ENCODE data around the gene PHYKPL.

DNA sequence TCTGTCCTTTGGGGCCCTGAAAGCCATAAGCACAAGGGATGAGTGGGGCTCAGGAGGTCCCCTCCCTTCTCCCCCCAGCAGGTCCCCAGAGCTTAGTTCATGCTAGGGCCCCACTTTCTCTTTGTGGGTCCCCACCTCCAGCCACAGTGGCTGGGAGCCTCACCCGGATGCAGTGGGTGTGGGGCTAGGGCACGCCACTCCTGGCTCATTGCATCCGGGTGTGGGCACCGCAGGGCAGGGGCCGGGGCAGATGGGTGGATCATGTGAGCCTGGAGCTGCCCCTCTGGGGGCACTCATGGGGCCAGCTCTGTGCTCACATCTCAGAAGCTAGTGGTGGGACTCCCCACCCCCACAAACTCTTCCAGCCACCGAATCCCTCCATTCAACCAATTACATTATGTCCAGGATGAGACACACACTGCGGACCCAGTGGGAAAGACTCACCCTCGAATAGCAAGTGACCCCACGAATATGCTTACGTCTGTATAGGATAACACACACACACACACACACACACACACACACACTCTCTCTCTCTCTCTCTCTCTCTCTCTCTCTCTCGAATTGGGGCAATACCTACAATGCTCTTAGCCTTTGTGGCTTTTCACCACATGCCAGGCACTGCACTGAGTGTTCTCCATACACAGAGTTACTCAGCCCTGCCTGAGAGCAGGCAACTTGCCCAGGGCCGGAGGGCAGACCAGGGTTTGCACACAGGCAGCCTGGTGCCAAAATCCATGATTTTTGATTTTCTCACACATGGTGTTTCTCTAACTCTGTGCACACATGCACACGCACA lies 16.8 kb upstream of the PHYKPL start:
- TF ChIP-seq, protein P1, sequence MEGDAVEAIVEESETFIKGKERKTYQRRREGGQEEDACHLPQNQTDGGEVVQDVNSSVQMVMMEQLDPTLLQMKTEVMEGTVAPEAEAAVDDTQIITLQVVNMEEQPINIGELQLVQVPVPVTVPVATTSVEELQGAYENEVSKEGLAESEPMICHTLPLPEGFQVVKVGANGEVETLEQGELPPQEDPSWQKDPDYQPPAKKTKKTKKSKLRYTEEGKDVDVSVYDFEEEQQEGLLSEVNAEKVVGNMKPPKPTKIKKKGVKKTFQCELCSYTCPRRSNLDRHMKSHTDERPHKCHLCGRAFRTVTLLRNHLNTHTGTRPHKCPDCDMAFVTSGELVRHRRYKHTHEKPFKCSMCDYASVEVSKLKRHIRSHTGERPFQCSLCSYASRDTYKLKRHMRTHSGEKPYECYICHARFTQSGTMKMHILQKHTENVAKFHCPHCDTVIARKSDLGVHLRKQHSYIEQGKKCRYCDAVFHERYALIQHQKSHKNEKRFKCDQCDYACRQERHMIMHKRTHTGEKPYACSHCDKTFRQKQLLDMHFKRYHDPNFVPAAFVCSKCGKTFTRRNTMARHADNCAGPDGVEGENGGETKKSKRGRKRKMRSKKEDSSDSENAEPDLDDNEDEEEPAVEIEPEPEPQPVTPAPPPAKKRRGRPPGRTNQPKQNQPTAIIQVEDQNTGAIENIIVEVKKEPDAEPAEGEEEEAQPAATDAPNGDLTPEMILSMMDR (IDR thresholded peaks at IDR 0.05): no peak
- no peak for TF ChIP-seq TCF7L2 (IDR thresholded peaks at IDR 0.05; ENCODE audit: low read depth, low read length)
- no peak for TF ChIP-seq POLR2AphosphoS5 (IDR thresholded peaks at IDR 0.05; ENCODE audit: low read depth, low read length)
